OCI-LY3 (cell line): ENCODE results near the gene CD24.
"Not testable (repeated sequence)": the region's sequence is repeated elsewhere in the genome, so short reads cannot be mapped to it uniquely, and the experiment has no call there.

Experiments
- EZH2phosphoT487 ChIP-seq: fragments of 200-600 bp; shearing (Covaris generic); IDR thresholded peaks from 2 replicates; pipeline ENCODE4 v1.6.1; 2018; ENCODE audit warnings: antibody characterized with exemption, mixed run types, low read depth
- TF ChIP-seq, protein P1 (sequence below): fragments of 200-600, 300-600 bp; sonication (generic); IDR thresholded peaks from 2 replicates; pipeline ENCODE4 v1.5.1; 2014; ENCODE audit warnings: antibody characterized with exemption, low read length, low read depth

DNA sequence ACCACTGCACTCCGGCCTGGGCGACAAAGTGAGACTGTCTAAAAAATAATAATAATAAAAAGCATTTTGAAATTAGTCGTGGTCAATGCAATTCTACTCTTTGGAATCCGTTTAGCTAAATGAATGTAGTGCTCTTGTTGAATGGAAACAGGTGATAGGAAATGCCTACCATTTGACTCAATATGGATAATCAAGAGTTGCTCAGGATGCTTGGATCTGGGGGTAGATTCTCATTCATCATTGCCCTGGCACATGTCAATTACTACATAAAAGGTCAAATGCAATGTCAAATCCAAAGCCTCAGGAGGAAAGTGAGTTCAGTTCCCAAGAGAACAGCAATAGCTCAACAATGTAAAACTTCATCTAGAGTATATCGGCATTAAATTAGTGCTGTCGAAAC is 3.8 kb downstream of the CD24 start:
- TF ChIP-seq, protein P1, sequence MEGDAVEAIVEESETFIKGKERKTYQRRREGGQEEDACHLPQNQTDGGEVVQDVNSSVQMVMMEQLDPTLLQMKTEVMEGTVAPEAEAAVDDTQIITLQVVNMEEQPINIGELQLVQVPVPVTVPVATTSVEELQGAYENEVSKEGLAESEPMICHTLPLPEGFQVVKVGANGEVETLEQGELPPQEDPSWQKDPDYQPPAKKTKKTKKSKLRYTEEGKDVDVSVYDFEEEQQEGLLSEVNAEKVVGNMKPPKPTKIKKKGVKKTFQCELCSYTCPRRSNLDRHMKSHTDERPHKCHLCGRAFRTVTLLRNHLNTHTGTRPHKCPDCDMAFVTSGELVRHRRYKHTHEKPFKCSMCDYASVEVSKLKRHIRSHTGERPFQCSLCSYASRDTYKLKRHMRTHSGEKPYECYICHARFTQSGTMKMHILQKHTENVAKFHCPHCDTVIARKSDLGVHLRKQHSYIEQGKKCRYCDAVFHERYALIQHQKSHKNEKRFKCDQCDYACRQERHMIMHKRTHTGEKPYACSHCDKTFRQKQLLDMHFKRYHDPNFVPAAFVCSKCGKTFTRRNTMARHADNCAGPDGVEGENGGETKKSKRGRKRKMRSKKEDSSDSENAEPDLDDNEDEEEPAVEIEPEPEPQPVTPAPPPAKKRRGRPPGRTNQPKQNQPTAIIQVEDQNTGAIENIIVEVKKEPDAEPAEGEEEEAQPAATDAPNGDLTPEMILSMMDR, result not testable (repeated sequence)
- not testable (repeated sequence) for TF ChIP-seq EZH2phosphoT487
